GM12891 (cell line): ENCODE measurements around the gene PPP1R2.

ENCODE experiments used
- PAX5 ChIP-seq: IDR thresholded peaks from 2 replicates; pipeline ENCODE4 v1.6.1; 2011; ENCODE audit warnings: low read length, moderate library complexity, mild to moderate bottlenecking; ENCODE audit not compliant: insufficient read depth, severe bottlenecking
- POLR2A ChIP-seq: IDR thresholded peaks from 2 replicates; pipeline ENCODE4 v1.6.1; 2011; ENCODE audit warnings: low read depth, low read length, control low read depth
- POLR2AphosphoS5 ChIP-seq: IDR thresholded peaks from 2 replicates; pipeline ENCODE4 v1.6.1; 2011; ENCODE audit warnings: low read depth, low read length, control low read depth
- POU2F2 ChIP-seq: IDR thresholded peaks from 2 replicates; pipeline ENCODE4 v1.6.1; 2011; ENCODE audit warnings: low read depth, mild to moderate bottlenecking, control low read depth, low read length, moderate library complexity
- SPI1 ChIP-seq: IDR thresholded peaks from 2 replicates; pipeline ENCODE4 v1.6.1; 2011; ENCODE audit warnings: low read depth, low read length, control low read depth
- TAF1 ChIP-seq: IDR thresholded peaks from 2 replicates; pipeline ENCODE4 v1.6.1; 2011; ENCODE audit warnings: low read depth, low read length, control low read depth

GRCh38 chr3:195512798-195513345, 30.3 kb downstream of the PPP1R2 start:
- TF ChIP-seq POLR2A = no peak
- no peak for TF ChIP-seq POLR2AphosphoS5
- TF ChIP-seq TAF1 = no peak
- no peak for TF ChIP-seq SPI1
- no peak for TF ChIP-seq POU2F2
- TF ChIP-seq PAX5 = no peak
